Globus pallidus (tissue), 1 donor: ENCODE results near the gene CYTH4.

ENCODE experiments used
- DNase-seq: peaks from one replicate; pipeline ENCODE4 v3.0.0-alpha.2; 2015; ENCODE audit warnings: low spot score

CYTH4 gene

DNA sequence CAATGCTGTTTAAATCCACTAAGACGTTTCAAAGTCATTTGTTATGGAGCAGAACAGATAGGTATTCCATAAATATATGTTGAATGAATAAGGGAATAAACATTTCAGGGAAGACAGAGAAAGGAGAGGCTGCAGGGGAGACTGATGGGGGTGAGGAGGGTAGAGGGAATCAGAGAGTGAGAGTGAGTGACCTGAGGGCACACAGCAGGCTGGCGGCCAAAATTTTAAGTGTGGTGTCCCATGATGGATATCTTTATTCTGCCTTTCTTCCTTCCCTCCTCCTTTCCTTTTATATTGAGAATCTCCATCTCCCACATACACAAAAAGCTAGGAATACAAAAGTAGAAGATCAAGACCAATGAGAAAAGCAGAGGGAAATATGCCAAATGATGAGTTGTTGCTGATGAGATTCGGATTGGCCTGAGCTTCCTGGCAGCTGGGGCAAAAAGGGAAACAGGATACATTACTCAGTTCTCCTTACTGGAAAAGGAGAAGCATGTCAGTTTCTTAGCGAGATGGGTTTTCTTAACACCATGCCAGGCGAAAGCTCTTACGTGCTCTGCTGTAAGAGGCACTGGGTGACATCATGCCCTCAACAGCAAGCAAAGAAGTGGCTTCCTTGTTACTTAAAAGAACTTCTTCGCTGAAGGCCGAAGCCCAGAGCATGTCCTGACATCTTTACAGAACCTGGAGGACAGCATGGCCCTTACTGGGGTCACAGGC, 11.2 kb upstream of the CYTH4 start:
- no peak for DNase-seq

GRCh38 chr22:37273126-37273845, 9.0 kb upstream of the CYTH4 start:
- no peak for DNase-seq

DNA sequence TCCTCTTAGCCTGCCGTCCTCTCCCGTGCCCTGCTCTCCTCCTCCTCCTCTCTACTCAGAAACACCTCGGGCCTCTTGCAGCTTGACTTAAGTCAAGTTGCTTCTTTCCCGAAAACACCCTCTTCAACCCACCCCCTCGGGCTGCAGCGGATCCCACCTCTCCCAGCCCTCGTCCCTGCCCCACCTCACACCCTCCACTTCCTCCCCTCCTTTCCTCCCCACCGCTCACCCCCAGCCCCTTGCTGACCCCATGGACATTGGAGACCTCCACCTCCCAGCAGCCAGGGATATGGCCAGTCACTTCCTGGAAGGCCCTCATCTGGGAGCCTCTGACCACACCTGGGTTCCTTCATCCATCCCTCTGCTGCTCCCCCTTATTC, 8.5 kb upstream of the CYTH4 start:
- no peak for DNase-seq

GRCh38 chr22:37274380-37274862, 7.9 kb upstream of the CYTH4 start:
- peak; percentile 53 for DNase-seq

- no peak for DNase-seq
These were observed 7.2 kb upstream of the CYTH4 start for GRCh38 chr22:37275134-37275533.

GRCh38 chr22:37275622-37276021, 6.7 kb upstream of the CYTH4 start:
- no peak for DNase-seq

DNA sequence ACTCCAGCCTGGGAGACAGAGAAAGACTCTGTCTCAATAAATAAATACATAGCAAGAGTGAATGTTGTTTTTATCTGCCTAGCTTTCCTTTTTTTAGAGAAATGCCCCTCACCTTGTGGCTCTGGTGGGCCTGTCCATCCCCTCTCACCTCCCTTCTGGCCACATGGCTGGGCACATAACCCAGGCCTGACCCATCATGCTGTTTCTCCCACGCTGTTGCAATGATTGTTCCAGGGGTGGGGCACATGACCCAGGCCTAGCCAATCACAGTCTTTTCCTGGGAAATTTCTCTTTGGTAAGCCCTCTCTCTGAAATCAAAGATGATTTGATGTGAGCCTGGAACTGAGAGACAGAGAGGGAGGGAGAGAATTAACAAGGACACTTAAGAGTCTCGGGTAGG, 5.5 kb upstream of the CYTH4 start:
- no peak for DNase-seq

- DNase-seq, result no peak
These were observed 4.9 kb upstream of the CYTH4 start for GRCh38 chr22:37277384-37277783.

DNA sequence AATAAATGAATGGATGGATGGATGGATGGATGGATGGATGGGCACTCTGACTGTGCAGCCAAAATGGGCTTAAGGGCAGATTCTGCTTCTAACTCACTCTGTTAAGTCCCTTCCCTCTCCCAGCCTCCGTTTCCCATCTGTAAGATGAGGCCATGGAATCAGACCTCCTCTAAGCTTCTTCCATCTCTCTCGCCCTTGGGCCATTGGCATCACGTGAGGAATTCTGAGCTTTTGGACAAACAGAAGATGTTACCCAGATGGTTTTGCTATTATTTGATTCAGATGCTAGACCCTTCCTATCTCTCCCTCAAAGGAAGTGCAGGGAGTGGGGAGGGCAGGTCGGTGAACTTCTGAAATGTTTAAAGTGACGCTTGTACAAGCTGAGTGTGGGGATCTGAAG, 4.0 kb upstream of the CYTH4 start:
- DNase-seq, result no peak

DNA sequence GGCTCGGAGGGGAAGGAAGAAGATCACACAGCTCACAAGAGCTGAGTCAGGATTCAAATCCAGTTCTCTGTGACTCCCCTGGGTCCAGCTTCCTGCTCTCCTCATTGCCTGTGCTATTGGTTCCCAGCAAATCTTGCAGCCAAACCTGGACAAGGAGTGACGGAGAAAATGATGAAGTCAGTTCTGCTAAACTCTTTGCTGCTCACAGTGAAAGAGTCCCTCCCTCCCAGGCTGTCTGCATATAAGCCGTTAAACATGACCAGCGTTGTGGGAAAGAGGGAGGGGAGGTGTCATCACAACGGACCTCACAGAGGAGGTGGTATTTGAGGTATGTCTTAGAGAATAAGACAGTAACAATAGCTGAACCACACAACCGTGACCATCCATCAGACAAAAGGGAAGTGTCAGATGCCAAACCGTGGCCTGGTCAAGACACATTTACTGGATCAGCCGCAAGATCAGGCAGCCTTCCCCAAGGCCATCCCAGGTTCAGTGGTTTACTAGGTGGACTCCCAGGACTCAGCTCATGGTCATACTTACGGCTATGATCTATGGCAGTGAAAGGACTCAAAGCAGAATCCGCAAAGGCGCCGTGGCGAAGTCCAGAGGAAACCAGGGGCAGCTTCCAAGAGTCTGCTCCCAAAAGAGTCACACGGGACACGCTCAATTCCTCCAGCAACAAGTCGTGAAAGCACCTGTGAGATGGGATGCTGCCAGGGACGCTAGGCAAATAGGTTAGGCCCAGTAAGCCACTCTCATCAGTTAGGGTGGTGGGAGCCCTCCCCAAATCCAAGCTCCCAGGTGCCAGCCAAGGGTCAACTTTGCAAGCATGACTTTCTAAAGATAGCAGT, 2.8 kb upstream of the CYTH4 start:
- DNase-seq, result no peak

DNA sequence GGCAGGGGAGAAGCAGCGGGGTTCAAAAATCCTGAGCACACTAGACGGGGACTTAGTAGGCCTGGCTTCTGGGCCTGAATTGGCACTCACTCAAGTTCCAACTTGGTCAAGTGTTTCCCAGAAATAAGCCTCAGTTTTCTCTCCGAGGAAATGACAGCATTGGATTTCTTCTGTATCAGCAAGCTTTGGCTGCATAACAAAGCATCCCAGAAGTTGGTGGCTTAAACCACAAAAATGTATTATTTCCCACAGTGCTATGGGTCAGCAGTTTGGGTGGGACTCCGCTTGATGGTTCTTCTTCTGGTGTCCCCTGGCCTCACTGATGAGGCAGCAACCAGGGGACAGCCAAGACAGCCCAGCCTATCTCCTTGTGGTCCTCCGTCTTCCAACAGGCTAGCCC, 1.6 kb upstream of the CYTH4 start:
- no peak for DNase-seq

- DNase-seq, result no peak
These were observed 1.1 kb upstream of the CYTH4 start for GRCh38 chr22:37281195-37281594.

- no peak for DNase-seq
These were observed 493 bp upstream of the CYTH4 start for GRCh38 chr22:37281646-37282384.

- DNase-seq, result peak; percentile 29
These were observed 1.2 kb downstream of the CYTH4 start for GRCh38 chr22:37283393-37283937.

DNA sequence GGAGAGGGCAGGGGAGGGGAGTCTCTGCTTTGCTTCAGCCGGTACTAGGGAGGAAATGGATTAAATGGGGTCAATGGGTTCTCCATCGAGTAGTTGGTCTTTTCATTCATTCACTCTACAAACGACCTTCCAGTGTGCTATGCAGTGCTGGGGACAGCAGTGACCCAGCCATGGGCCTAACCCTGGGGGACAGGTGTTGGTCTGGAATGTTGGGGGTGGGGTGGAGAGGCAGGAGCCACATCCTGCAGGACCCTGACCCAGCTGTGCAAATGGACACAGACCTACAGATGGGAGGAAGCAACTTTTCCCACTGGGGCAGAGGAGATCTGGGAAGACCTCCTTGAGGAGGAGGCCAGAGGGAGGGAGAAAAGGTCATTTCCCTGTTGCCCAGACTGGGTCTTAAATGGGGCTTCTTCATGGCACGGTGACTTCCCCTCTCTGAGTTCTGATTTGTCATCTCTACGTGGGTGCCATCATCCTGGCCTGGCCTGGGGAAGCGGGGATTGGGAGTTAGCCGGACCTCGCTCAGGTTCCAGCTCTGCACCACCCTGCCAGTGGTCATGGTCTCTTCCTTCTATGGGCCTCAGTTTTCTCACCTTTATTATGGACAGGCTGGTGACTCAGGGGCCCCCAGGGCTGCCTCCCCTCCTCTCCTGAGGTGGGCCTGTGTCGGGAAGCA, 2.0 kb downstream of the CYTH4 start:
- DNase-seq, result no peak

GRCh38 chr22:37284805-37285355, 2.6 kb downstream of the CYTH4 start:
- peak; percentile 74 for DNase-seq

DNA sequence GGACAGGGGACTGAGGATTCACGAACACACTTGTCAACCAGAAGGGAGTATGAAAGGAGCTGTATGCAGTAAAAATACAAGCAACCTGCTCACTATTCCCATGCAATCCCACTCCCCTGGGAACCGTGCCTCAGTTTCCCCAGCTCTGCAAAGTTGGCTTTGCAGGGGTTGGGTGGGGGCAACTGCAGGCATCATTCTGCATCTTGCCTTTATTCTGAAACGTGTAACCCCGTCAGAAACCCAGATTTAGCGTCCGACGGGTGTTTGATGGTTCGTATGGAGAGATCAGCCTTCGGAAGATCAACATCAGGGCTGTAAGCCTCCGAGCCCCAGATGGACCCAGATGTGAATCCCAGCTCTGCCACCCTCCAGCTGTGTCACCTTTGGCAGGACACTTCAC, 3.6 kb downstream of the CYTH4 start:
- DNase-seq, result no peak

DNA sequence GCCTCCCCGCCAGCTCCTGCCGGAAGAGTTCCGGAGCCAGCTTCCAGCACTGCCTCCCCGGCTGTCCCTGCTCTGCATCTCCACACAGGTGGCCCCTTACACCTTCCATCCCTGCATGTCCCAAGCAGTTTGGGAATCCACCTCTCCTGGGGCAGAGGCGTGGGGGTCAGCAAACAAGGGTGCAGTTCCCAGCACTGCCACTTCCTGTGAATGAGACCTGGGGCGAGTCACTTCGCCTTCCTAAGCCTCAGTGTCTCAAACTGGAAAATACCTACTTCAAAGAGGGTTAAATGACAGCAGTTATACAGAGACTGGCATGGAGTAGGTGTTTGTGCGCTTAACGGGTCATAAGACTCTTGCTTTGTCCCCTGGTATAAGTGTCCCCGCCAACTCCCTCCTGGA, 5.2 kb downstream of the CYTH4 start:
- no peak for DNase-seq

- DNase-seq, result no peak
These were observed 6.2 kb downstream of the CYTH4 start for GRCh38 chr22:37288521-37288920.

DNA sequence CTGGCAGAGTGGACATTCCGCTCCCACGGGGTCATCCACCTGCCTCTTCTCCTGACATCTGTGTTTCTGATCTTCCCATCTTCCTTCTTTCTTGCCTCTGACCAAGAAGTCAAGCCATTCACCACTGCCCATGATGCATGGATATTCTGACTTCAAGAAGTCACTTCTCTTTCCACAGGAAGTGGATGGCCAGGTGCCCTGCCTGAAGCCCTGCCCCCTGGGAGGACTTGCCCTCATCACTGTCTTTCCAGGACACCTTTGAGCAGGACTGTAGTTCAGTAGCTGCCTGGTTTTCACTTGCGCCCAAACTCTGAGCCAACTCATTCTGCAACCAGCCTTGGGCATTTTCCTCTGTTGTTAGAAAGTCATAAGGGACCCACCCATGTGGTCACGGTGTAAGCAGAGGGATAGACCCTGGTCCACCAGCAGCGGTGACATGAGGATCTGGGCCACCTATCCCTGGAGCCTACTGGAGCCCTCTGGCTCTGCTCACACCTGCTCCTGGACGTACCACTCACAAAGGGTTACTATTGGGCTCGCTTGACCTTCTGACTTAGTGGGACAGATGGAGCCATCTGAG, 6.9 kb downstream of the CYTH4 start:
- no peak for DNase-seq
